ENCODE data around the gene SCUBE1. TPM values are rescaled to one million over a fixed set of nuclear protein-coding genes. Genes with fewer than 3 reads are reported as not detected.

The SCUBE1 gene
- total and polyA plus RNA-seq, 2 experiments from 2014 or later, result 0.81 to 3.2 TPM

DNA sequence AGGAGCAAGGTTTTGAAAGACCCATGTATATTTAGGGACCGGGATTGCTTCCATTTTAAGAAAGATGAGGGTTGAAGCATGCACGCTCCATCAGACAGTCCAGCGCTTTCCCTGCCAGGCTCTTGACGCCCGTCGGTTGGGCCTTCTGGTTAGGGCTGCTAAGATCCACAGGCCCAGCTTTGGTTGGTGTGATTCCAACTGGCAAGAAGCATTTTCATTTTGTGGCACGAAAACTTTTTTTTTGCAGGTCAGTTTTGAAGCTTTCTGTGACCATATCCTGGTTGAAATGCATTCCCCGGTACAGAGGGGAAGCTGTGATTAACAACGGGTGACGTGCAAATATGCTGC lies 34.4 kb upstream of the SCUBE1 start:
- no peak overlapping the region for H2AFZ ChIP-seq
- H3F3A ChIP-seq (replicated peaks; ENCODE audit: low read depth), result no peaks in the 10 kb centered on the region
- peaks cover 5% of the 10 kb centered on the region for H3K9me3 Mint-ChIP-seq
- no peak for TF ChIP-seq ZNF331 (CRISPR knock-in tag; IDR thresholded peaks at IDR 0.05; ENCODE audit: low read depth)
- TF ChIP-seq, protein P1, sequence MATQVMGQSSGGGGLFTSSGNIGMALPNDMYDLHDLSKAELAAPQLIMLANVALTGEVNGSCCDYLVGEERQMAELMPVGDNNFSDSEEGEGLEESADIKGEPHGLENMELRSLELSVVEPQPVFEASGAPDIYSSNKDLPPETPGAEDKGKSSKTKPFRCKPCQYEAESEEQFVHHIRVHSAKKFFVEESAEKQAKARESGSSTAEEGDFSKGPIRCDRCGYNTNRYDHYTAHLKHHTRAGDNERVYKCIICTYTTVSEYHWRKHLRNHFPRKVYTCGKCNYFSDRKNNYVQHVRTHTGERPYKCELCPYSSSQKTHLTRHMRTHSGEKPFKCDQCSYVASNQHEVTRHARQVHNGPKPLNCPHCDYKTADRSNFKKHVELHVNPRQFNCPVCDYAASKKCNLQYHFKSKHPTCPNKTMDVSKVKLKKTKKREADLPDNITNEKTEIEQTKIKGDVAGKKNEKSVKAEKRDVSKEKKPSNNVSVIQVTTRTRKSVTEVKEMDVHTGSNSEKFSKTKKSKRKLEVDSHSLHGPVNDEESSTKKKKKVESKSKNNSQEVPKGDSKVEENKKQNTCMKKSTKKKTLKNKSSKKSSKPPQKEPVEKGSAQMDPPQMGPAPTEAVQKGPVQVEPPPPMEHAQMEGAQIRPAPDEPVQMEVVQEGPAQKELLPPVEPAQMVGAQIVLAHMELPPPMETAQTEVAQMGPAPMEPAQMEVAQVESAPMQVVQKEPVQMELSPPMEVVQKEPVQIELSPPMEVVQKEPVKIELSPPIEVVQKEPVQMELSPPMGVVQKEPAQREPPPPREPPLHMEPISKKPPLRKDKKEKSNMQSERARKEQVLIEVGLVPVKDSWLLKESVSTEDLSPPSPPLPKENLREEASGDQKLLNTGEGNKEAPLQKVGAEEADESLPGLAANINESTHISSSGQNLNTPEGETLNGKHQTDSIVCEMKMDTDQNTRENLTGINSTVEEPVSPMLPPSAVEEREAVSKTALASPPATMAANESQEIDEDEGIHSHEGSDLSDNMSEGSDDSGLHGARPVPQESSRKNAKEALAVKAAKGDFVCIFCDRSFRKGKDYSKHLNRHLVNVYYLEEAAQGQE (IDR thresholded peaks at IDR 0.05; ENCODE audit: unreplicated experiment), result no peak
- TF ChIP-seq, protein P2, sequence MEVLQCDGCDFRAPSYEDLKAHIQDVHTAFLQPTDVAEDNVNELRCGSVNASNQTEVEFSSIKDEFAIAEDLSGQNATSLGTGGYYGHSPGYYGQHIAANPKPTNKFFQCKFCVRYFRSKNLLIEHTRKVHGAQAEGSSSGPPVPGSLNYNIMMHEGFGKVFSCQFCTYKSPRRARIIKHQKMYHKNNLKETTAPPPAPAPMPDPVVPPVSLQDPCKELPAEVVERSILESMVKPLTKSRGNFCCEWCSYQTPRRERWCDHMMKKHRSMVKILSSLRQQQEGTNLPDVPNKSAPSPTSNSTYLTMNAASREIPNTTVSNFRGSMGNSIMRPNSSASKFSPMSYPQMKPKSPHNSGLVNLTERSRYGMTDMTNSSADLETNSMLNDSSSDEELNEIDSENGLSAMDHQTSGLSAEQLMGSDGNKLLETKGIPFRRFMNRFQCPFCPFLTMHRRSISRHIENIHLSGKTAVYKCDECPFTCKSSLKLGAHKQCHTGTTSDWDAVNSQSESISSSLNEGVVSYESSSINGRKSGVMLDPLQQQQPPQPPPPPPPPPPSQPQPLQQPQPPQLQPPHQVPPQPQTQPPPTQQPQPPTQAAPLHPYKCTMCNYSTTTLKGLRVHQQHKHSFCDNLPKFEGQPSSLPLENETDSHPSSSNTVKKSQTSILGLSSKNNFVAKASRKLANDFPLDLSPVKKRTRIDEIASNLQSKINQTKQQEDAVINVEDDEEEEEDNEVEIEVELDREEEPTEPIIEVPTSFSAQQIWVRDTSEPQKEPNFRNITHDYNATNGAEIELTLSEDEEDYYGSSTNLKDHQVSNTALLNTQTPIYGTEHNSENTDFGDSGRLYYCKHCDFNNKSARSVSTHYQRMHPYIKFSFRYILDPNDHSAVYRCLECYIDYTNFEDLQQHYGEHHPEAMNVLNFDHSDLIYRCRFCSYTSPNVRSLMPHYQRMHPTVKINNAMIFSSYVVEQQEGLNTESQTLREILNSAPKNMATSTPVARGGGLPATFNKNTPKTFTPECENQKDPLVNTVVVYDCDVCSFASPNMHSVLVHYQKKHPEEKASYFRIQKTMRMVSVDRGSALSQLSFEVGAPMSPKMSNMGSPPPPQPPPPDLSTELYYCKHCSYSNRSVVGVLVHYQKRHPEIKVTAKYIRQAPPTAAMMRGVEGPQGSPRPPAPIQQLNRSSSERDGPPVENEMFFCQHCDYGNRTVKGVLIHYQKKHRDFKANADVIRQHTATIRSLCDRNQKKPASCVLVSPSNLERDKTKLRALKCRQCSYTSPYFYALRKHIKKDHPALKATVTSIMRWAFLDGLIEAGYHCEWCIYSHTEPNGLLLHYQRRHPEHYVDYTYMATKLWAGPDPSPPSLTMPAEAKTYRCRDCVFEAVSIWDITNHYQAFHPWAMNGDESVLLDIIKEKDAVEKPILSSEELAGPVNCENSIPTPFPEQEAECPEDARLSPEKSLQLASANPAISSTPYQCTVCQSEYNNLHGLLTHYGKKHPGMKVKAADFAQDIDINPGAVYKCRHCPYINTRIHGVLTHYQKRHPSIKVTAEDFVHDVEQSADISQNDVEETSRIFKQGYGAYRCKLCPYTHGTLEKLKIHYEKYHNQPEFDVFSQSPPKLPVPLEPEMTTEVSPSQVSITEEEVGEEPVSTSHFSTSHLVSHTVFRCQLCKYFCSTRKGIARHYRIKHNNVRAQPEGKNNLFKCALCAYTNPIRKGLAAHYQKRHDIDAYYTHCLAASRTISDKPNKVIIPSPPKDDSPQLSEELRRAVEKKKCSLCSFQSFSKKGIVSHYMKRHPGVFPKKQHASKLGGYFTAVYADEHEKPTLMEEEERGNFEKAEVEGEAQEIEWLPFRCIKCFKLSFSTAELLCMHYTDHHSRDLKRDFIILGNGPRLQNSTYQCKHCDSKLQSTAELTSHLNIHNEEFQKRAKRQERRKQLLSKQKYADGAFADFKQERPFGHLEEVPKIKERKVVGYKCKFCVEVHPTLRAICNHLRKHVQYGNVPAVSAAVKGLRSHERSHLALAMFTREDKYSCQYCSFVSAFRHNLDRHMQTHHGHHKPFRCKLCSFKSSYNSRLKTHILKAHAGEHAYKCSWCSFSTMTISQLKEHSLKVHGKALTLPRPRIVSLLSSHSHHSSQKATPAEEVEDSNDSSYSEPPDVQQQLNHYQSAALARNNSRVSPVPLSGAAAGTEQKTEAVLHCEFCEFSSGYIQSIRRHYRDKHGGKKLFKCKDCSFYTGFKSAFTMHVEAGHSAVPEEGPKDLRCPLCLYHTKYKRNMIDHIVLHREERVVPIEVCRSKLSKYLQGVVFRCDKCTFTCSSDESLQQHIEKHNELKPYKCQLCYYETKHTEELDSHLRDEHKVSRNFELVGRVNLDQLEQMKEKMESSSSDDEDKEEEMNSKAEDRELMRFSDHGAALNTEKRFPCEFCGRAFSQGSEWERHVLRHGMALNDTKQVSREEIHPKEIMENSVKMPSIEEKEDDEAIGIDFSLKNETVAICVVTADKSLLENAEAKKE (CRISPR knock-in tag; IDR thresholded peaks at IDR 0.05), result no peak
- no peak for TF ChIP-seq CREB1 (CRISPR knock-in tag; IDR thresholded peaks at IDR 0.05; ENCODE audit: low read depth)
- no peak for TF ChIP-seq NANOG (IDR thresholded peaks at IDR 0.05; ENCODE audit: borderline replicate concordance)
- TF ChIP-seq ZNF114 (CRISPR knock-in tag; IDR thresholded peaks at IDR 0.05), result no peak
- TF ChIP-seq POLR2AphosphoS5 (IDR thresholded peaks at IDR 0.05; ENCODE audit: low read depth), result no peak
- no peaks in the 10 kb centered on the region for H3K4me1 ChIP-seq (ENCODE audit: insufficient read depth)
- H3K4me2 ChIP-seq, result no peak overlapping the region
- H3K27ac ChIP-seq (ENCODE audit: low read depth), result no peak overlapping the region
- H3K9me2 ChIP-seq (ENCODE audit: insufficient read depth), result no peaks in the 10 kb centered on the region
- no peaks in the 10 kb centered on the region for H3K36me3 ChIP-seq (ENCODE audit: insufficient read depth)
- H3K36me3 Mint-ChIP-seq (ENCODE audit: low read depth), result no peaks in the 10 kb centered on the region
- no peak overlapping the region for H3K4me3 ChIP-seq
- ATAC-seq (no peak), DNase-seq (ENCODE audit: low spot score) (no peak)
- H3K27ac Mint-ChIP-seq, result no peak overlapping the region
- H3K4me3 Mint-ChIP-seq, result no peak overlapping the region
- H4K20me1 ChIP-seq (replicated peaks; ENCODE audit: insufficient read depth), result no peaks in the 10 kb centered on the region
- H3K79me2 ChIP-seq (replicated peaks; ENCODE audit: insufficient read depth), result no peaks in the 10 kb centered on the region
- no peaks in the 10 kb centered on the region for H3K4me1 Mint-ChIP-seq
- H3K27me3 ChIP-seq (ENCODE audit: insufficient read depth), result no peaks in the 10 kb centered on the region
- H3K27me3 Mint-ChIP-seq (ENCODE audit: insufficient read depth, low read depth, poor library complexity), result peaks cover 7% of the 10 kb centered on the region
